ENCODE results near the gene TMTC2.

The TMTC2 gene

GRCh38 chr12:82852529-82852928, 165.8 kb downstream of the TMTC2 start:
- DNase-seq, result no peak

DNA sequence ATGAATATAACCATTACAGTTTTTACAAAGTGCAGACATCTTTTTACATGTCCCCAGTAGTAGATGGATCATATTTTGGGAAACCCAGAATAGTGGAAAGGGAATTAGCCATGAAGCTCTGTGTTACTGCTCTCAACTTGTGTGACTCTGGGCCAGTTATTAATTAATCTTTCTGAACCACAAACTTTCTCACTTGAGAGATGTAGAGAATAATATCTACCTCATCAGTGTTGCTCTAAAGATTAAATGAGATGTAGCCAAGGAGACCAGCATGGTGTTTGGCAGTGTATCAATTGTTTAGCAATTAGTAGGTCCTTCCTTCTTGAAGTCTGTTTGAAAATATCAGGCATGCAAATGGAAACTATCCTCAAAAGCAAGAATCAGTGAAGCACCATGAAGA, 169.2 kb downstream of the TMTC2 start:
- DNase-seq, result no peak

- DNase-seq, result no peak
Observed at GRCh38 chr12:82857276-82857675, 170.6 kb downstream of the TMTC2 start.

DNA sequence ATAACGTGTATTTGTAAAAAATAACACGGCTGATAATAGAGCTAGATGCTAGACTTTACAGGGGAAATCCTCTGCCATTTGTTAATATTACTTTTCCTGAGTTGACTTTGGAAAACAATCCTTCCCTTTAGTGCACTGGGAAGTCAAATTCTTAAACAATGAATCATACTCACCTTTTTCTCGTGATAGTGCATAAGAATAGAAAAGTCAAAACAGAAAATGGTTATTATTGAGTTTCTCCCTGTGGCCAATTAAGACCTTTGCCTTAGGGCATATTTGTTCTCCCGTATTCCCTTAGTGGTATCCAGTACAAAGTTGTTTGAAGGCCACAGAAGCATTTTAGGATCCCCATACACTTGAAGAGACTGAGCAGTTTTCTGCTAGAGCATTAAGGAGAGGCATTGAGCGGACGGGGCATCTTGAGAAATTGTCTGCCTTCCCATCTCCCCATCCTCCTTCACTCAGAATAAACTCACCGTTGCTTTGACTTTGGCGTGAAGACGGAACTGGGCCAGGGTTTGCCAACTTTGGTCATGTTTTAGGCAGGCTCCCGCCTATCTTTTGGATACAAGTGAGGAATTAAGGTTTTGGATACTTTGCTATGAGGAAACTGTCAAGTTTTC, 171.3 kb downstream of the TMTC2 start:
- no peak for DNase-seq

GRCh38 chr12:82858534-82858917, 171.8 kb downstream of the TMTC2 start:
- DNase-seq, result no peak

DNA sequence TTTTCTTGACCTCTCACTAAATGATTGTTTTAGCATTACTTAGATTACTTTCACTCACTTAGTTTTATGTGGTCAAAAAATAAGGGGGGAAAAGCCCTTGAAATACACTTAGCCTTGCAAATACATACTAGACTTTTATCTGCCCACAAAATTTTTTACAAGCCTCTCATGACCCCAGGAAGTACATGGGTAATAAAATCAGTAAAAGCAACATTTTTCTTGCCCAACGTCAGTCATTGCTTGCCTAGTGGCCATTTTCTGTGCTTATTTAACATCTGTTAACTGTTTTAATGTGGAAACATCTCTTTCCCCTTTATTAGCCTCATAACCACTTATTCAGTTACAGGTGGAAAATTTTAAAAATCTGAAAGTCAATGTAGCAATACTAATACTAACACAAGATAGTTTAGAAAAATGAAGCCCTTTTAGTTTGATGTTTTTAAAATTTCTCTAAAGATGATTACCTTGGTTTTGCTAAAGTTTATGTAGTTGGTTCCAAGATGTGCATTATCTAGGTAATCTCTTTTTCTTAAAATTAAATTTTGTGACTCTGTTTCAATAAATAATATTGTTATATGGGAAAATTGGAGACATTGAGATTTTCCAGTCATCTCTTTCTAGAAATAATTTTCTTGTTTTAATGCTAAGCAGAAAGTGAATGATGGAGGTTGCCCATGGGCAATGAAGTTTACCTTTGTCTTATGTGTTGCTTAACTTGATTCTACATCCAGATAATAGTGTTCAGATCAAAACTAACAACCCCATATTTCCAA, 175.5 kb downstream of the TMTC2 start:
- no peak for DNase-seq

DNA sequence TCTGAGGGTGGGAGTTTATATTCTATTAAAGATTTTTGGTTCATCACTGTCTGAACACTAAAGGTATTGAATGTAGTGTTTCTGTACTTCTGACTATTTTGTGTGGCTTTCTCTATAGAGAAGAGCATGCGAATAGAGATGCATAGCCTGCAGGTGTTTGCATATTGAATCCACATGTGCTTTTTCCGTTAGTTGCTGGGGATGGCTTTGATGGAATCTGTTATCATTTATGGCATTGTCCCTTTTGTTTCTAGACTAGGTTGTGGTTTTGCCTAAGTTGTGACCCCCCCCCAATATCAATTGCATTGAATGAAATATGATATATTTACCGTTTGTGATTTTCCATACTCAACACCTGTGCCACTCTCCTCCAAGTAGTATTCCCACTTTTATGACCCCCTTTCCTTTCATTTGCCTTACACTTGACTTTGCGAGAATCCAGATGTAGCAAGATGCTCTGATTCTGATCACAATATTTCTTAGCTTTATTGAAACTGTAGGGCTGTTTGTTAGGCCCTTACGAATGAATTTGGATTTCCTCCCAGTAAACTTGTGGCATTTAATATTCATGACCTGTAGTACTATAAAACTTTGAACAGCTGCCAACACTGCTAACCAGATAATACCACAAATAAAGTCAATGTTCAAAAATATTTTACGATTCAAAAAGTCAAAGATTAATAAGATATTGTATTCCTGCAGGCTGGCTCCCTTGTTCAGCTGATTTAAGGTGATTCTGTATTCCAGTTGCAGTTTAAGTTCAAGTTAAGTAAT, 176.4 kb downstream of the TMTC2 start:
- peak; percentile 28 for DNase-seq

DNA sequence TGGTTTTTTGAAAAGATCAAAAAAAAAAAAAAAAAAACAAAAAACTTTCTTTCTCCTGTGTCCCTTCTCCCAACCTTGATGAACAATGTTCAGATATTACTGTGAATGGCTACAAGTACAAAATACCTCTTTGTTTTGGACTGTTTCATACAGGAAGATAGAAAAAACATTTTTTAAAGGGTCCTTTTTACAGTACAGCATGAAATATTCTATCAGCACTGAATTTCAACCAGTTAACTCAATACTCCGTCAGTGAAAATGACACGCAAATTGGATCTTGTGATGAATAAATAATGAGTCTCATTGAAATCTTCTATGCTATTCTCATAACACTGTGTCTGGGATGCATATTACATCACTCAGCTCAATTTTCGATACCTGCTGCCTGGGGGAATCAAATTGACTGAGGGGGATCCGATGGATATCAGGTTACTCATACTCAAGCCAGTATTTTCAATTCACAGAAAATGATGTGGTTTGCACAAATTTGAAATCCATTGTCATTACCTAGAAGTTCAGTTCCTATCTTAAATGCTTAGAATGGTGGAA, 179.6 kb downstream of the TMTC2 start:
- peak; percentile 65 for DNase-seq

GRCh38 chr12:82866946-82867345, 180.2 kb downstream of the TMTC2 start:
- peak; percentile 60 for DNase-seq

DNA sequence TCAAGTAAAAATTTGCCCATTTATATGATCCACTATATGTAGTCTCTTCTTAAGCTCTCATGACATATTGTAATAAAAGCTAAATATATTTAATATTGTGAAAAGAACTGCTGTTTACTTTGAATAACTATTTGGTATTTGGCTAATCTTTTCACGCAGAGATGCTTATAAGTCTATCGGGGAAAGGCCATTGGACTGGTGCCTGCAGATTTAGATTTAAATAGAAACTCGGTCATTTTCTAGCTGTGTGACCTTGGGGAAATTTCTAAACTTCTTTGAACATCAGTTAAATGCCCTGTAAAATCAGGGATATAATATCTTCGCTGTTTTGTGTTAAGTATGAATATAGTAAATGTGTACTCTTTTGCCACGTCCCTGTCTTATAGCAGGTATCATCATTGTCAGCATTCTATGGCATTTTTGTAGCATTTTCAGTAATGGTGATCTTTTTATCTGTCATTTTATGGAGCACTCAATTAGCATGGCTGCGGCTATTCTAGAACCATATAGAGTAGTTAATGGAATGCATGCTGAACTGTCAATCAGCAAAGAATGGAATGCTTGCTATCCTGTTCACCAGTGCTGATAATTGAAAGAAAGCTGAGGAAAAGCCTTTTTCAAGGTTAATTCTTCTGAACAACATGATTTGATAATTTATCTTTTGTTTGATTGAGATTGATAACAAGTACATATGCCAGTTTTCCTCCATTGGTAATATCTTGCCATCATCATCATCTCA, 181.2 kb downstream of the TMTC2 start:
- no peak for DNase-seq

- peak; percentile 66 for DNase-seq
Observed at GRCh38 chr12:82870771-82871377, 184.2 kb downstream of the TMTC2 start.

GRCh38 chr12:82872088-82872487, 185.4 kb downstream of the TMTC2 start:
- DNase-seq, result peak; percentile 25

- DNase-seq, result peak; percentile 52
Observed at GRCh38 chr12:82873309-82873708, 186.6 kb downstream of the TMTC2 start.

GRCh38 chr12:82873951-82874350, 187.2 kb downstream of the TMTC2 start:
- peak; percentile 97 for DNase-seq

GRCh38 chr12:82874945-82875344, 188.2 kb downstream of the TMTC2 start:
- peak; percentile 70 for DNase-seq

DNA sequence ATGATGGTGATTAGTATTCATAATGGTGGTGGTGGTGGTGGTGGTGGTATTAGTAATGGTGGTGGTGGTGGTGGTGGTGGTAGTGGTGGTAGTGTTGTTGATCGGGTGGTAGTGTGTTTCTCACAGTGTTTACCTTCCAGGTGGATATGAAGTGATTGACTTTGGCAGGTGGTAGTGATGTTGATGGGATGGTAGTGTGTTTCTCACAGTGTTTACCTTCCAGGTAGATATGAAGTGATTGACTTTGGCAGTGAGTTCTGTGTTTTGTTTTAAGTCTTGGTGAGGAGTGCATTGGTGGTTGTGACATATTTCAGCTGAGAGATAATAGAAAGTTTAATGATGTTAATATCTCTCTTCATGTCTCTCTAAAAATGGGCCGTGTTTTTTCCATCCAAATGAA, 189.4 kb downstream of the TMTC2 start:
- no peak for DNase-seq

DNA sequence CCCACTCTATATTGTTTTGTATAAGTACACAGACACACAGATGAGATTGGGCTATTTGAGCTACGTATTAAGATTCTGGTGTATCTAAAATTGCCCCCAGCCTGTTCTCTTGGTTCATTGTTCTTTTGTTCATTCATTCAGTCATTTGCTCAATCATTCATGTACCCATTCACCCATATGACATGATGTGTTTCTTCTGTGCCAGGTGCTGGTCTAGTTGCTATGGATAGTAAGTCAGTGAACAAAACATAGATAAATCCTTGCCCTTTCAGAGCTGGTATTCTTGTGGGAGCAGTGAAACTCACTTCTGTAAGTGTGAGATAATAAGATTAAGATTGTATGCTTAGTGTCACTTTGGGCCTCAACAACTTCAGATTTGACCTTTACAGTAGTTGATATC, 191.3 kb downstream of the TMTC2 start:
- DNase-seq, result peak; percentile 21

DNA sequence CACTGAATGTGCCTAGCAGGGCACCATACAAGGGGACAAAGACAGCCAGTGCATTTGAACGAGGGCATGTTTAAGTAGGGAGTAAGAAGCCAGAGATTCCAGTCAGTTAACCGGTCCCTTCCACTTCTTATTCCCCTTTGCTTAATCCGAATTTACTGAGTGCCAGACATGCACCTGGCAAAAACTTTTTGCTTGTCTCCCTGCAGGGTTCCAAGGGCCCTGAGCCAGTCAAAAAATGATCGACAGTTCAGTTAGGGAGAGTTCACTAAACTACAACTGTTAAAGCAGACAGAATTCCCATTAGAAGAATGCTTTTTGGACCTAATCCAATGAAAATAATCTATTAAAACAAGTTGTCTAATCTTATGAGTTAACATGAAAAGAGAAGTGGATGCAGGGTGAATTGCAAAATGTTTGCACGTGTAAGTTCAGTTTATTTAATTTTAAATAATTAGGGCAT, 193.8 kb downstream of the TMTC2 start:
- peak; percentile 58 for DNase-seq

- peak; percentile 75 for DNase-seq
Observed at GRCh38 chr12:82883394-82884355, 197.0 kb downstream of the TMTC2 start.

DNA sequence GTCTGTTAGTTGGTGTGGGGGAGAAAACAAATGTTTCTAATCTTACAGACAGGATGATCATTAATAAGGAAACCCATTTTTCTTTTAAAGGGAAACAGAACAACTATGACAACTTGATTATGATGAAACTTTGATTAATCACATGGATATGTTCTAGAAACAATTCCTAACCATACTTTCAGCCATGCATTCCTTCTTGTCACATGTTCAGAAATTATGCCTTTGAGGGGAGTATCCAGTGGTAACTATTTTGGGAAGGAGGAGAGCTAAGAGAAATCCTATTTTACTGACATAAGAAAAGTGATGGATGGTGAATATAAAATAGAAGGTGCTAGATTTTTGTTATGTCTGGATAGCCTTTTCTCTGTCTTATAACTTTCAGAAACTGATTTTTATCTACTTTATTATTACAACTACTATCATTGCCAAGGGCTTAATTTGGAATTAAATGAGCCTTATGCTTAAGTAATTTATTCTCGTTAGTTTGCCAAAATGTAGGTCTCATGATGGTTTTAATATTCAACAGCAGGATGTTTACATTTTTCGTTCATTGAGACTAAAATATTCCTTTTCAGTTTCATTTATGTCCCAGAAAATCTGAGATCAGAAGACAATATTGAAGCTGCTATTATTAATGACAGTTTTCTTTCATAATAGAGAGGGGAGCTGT, 200.1 kb downstream of the TMTC2 start:
- DNase-seq, result no peak

All from NCI-H69 (cell line).